Measurements from ENCODE around the gene OSBPL6.

The OSBPL6 gene

DNA sequence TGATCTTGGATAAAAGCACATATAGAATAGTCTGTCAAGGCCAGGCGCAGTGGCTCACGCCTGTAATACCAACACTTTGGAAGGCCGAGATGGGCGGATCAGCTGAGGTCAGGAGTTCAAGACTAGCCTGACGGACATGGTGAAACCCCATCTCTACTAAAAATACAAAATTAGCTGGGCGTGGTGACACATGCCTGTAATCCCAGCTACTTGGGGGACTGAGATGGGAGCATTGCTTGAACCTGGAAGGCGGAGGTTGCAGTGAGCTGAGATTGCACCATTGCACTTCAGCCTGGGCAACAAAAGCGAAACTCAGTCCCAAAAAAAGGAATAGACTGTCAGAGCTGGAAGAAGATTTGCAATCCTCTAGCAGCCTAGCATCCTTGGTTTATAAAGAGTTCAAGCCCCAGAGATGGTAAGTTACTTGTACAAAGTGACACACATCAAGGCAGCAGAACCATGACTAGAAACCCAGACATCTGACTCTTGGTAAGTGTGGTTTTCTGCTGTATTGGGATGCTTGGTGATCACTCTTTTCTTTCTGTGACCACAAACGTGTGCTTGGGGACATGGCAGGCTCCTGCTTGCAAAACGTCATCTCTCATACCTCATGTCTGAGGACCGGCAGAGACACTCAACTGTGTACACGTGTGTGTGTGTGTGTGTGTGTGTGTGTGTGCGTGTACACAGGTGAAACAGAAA lies 69.0 kb downstream of the OSBPL6 start:
- FAIRE-seq (no peak), DNase-seq (ENCODE audit: insufficient read length, low spot score) (no peak)
- no peak for TF ChIP-seq CTCF (IDR thresholded peaks at IDR 0.05; ENCODE audit: insufficient read depth, missing control alignments)

DNA sequence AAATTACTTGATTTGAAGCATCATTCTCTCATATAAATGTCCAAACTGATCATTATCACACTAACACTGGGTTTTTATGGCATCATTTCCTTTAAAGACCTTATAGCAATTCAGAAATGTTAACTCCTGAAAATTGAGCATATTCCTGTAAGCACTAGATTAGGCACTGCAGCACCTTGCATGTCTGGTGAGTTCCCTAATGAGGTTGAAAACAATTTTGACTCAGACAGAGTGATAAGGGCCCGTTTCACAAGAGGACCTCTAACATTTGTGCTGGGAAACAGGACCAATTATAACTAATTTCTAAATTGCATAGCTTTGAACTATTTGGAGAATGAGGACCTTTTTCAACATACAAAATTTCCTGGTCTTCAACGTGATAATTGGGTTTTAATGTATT lies 69.9 kb downstream of the OSBPL6 start:
- no peak for FAIRE-seq

GRCh38 chr2:178265851-178266250 lies 71.5 kb downstream of the OSBPL6 start:
- DNase-seq (ENCODE audit: insufficient read length, low spot score) (no peak), FAIRE-seq (no peak)
- TF ChIP-seq CTCF (IDR thresholded peaks at IDR 0.05; ENCODE audit: insufficient read depth, missing control alignments): no peak

More for the DNA sequence above, 69.9 kb downstream of the OSBPL6 start:
- no peak for TF ChIP-seq CTCF (IDR thresholded peaks at IDR 0.05; ENCODE audit: insufficient read depth, missing control alignments)
- DNase-seq (ENCODE audit: insufficient read length, low spot score): no peak

DNA sequence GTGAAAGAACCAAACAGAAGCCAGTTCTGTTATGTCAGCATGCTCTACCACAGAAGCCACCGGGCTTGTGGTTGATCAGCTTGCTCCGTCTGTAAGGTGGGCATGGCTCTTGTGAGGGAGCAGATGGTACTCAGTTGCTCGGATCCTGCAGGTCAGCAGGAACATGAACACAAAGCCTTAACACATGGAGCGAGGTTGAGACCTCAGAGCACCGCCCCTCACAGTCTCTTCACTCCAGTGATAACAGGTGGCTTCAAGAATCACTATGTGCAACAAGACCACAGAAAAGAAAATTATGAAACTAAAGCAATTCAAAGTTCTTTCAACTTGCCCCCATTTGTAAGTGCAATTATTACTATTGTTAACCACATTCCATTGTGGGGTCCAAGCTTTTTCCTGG lies 72.1 kb downstream of the OSBPL6 start:
- DNase-seq (ENCODE audit: insufficient read length, low spot score): no peak
- no peak for TF ChIP-seq CTCF (IDR thresholded peaks at IDR 0.05; ENCODE audit: insufficient read depth, missing control alignments)
- no peak for FAIRE-seq

- FAIRE-seq (no peak), DNase-seq (ENCODE audit: insufficient read length, low spot score) (no peak)
- no peak for TF ChIP-seq CTCF (IDR thresholded peaks at IDR 0.05; ENCODE audit: insufficient read depth, missing control alignments)
Measured at GRCh38 chr2:178267660-178268059, 73.3 kb downstream of the OSBPL6 start.

DNA sequence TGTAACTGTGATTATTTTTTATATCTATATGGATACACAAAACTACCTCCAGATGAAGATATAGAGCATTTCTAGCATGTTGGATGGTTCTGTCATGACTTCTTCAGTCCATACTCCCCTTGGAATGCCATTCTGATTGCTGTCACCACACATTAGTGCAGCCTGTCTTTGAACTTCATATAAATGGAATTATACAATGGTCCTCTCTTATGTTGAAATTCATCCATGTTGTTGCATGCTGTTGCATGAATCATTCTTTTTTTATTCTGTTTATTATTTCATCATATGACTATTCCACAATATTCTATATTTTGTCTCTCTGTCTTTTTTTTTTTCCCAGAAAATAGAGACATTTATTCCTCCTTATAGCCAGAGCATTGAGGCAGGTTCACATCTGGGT lies 74.1 kb downstream of the OSBPL6 start:
- no peak for DNase-seq (ENCODE audit: insufficient read length, low spot score)
- TF ChIP-seq CTCF (IDR thresholded peaks at IDR 0.05; ENCODE audit: insufficient read depth, missing control alignments): no peak
- no peak for FAIRE-seq

DNA sequence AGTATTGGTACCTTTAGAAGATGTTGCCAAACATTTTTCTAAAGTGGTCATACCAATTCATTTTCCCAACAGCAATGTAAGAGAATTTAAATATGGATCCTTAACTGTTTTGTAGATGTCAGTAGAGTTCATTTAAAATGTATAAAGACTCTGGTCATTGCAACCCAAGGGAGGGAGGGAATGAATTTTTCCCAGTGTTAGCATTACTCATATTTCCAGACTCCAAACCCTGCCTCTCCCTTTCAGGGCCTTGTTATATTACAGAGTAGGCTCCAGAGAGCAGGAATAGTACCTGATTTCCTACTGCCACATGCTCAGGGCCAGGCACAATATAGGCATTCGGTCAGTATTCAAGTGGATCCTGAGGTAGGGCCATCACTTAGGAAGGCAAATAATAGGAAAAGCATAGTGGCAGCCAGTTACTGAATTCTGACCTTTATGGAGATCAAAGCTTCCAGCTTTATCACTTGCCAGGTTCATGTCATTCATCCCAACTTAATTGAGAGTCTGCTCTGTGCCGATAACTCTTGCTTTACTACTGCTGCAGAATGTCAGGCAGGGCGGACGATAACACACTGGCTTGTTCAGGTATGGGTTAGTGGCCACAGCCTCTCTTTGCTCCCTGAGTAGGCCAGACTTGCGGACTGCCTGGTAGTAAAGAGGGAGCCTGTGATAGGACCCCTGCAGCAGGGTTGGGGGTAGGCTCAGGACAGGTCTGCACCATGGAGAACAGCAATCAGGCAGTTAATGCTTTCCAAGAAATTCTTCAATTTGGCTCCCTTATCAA lies 75.3 kb downstream of the OSBPL6 start:
- FAIRE-seq (no peak), DNase-seq (ENCODE audit: insufficient read length, low spot score) (no peak)
- TF ChIP-seq CTCF (IDR thresholded peaks at IDR 0.05; ENCODE audit: insufficient read depth, missing control alignments): no peak

Data from D721Med (cell line).